GM23248 (cell line): ENCODE data around the gene ANKRD55. TPM values are rescaled to one million over a fixed set of nuclear protein-coding genes. Genes with fewer than 3 reads are reported as not detected.
"Not testable (repeated sequence)": the region's sequence is repeated elsewhere in the genome, so short reads cannot be mapped to it uniquely, and the experiment has no call there.

Source experiments
- DNase-seq: peaks from one replicate; pipeline ENCODE4 v3.0.0-alpha.2; 2015
- H2AFZ ChIP-seq: fragments of 200-600 bp; sonication (generic); 2 replicates; pipeline ENCODE4 v1.6.1; 2016; ENCODE audit warnings: antibody characterized with exemption
- H3F3A ChIP-seq: fragments of 200-600 bp; sonication (generic); 2 replicates; pipeline ENCODE4 v1.6.1; 2016; ENCODE audit warnings: mild to moderate bottlenecking, antibody characterized with exemption, mixed run types; ENCODE audit not compliant: insufficient read depth
- H3K27ac ChIP-seq: fragments of 200-600 bp; sonication (generic); 2 replicates; pipeline ENCODE4 v1.5.1; 2016; ENCODE audit warnings: mild to moderate bottlenecking
- H3K27me3 ChIP-seq: fragments of 200-600 bp; sonication (generic); replicated peaks from 2 replicates; pipeline ENCODE4 v1.6.1; 2016; ENCODE audit warnings: mild to moderate bottlenecking; ENCODE audit not compliant: insufficient read depth
- H3K36me3 ChIP-seq: fragments of 200-600 bp; sonication (generic); 2 replicates; pipeline ENCODE4 v1.6.1; 2016; ENCODE audit warnings: low read depth, mild to moderate bottlenecking
- H3K4me1 ChIP-seq: fragments of 200-600 bp; sonication (generic); 2 replicates; pipeline ENCODE4 v1.6.1; 2016; ENCODE audit warnings: mild to moderate bottlenecking; ENCODE audit not compliant: insufficient read depth
- H3K4me2 ChIP-seq: fragments of 200-600 bp; sonication (generic); one replicate; pipeline ENCODE4 v1.6.1; 2016; ENCODE audit warnings: mild to moderate bottlenecking; ENCODE audit not compliant: unreplicated experiment
- H3K4me3 ChIP-seq: fragments of 200-600 bp; sonication (generic); 2 replicates; pipeline ENCODE4 v1.5.1; 2016; ENCODE audit warnings: mild to moderate bottlenecking
- H3K79me2 ChIP-seq: fragments of 200-600 bp; sonication (generic); 2 replicates; pipeline ENCODE4 v1.6.1; 2016; ENCODE audit warnings: mild to moderate bottlenecking; ENCODE audit not compliant: insufficient read depth
- H3K9ac ChIP-seq: fragments of 200-600 bp; sonication (generic); 2 replicates; pipeline ENCODE4 v1.6.1; 2016; ENCODE audit warnings: mild to moderate bottlenecking
- H3K9me2 ChIP-seq: fragments of 200-600 bp; sonication (generic); 2 replicates; pipeline ENCODE4 v1.6.1; 2016; ENCODE audit warnings: mixed run types, mild to moderate bottlenecking, moderate library complexity; ENCODE audit not compliant: insufficient read depth
- H3K9me3 ChIP-seq: fragments of 200-600 bp; sonication (generic); one replicate; pipeline ENCODE4 v1.6.1; 2017; ENCODE audit warnings: low read depth
- H4K20me1 ChIP-seq: fragments of 200-600 bp; sonication (generic); 2 replicates; pipeline ENCODE4 v1.6.0; 2016; ENCODE audit not compliant: insufficient read depth
- EZH2 ChIP-seq: fragments of 200-600 bp; sonication (generic); IDR thresholded peaks from 2 replicates; pipeline ENCODE4 v1.6.1; 2018; ENCODE audit warnings: antibody characterized with exemption, mild to moderate bottlenecking; ENCODE audit not compliant: insufficient read depth, poor library complexity, severe bottlenecking
- EZH2phosphoT487 ChIP-seq: fragments of 200-600 bp; sonication (generic); IDR thresholded peaks from 2 replicates; pipeline ENCODE4 v1.6.1; 2018; ENCODE audit warnings: antibody characterized with exemption, moderate library complexity, mild to moderate bottlenecking, low read depth; ENCODE audit not compliant: insufficient read depth
- WGBS, 2 experiments: methylation state at CpG; one replicate each; pipeline ENCODE4 v1.1.6; 2015 to 2017; ENCODE audit warnings: low lambda C conversion rate in 2 of 2, low coverage in 1 of 2; ENCODE audit errors: missing lambda C conversion rate in 2 of 2; 5-methylcytosine and 5-hydroxymethylcytosine counted together
- in situ Hi-C: fragments of 300-500 bp; cut with MboI; formaldehyde crosslinking; loops from 2 replicates; pipeline ENCODE4 v1.15.0; 2020
- polyA plus RNA-seq: library from polyadenylated mRNA; unstranded; fragments of >200 nt; fragmentation: Nextera tagmentation; extraction: Ambion mirVana; gene quantifications from 2 replicates; pipeline ENCODE4 v1.2.1, GENCODE V29; 2016
- total RNA-seq: library from RNA; depleted of rRNA; stranded (reverse); fragments of >200 nt; shearing (Covaris generic); gene quantifications from 2 replicates; pipeline ENCODE4 v1.2.3, GENCODE V29; 2014

The ANKRD55 gene
- total and polyA plus RNA-seq, 2 experiments from 2014 or later: not detected

DNA sequence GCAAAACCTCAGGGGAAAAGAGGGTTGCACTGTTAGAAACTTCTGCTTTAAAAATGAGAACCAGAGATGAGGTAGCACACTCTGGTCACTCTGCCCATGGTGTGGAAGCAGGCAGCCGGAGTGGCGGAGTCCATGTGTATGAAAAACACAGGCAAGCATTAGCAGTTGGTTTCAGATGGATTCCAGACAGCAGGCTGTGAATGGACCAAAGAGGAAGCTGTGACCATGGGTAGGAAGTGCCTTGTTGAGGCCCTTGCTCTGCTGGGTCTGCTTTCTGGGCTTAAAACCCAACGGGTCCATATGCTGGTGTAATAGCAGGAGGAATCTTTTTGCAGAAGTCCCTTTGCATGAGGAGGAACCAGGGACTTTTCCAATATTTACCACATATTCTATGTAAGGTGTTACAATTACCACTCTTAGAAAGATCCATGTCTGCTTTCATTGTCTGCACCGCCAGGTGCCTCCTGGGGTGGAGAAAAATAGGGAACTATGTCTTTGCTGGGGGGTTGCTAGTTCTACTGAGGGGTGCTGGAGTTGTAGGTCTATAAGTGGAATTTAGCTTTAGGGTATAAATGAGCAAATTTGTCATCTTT, 77.0 kb downstream of the ANKRD55 start:
- Histone ChIP-seq H3K27ac (no peak overlapping the region), H3K9me2 (no peaks in the 10 kb centered on the region), H2AFZ (no peak overlapping the region), H3F3A (no peaks in the 10 kb centered on the region), H4K20me1 (no peaks in the 10 kb centered on the region), H3K4me1 (no peaks in the 10 kb centered on the region), H3K9ac (no peak overlapping the region), H3K9me3 (no peaks in the 10 kb centered on the region), H3K79me2 (no peaks in the 10 kb centered on the region), H3K4me3 (no peak overlapping the region), H3K27me3 (no peaks in the 10 kb centered on the region), H3K36me3 (no peaks in the 10 kb centered on the region), H3K4me2 (no peak overlapping the region)
- no peak for TF ChIP-seq EZH2phosphoT487
- TF ChIP-seq EZH2: no peak
- DNase-seq: no peak
- in situ Hi-C loops: no loop called here
- 82 to 85% methylated on average over 4 of the region's 4 CpGs for WGBS, 2 experiments

DNA sequence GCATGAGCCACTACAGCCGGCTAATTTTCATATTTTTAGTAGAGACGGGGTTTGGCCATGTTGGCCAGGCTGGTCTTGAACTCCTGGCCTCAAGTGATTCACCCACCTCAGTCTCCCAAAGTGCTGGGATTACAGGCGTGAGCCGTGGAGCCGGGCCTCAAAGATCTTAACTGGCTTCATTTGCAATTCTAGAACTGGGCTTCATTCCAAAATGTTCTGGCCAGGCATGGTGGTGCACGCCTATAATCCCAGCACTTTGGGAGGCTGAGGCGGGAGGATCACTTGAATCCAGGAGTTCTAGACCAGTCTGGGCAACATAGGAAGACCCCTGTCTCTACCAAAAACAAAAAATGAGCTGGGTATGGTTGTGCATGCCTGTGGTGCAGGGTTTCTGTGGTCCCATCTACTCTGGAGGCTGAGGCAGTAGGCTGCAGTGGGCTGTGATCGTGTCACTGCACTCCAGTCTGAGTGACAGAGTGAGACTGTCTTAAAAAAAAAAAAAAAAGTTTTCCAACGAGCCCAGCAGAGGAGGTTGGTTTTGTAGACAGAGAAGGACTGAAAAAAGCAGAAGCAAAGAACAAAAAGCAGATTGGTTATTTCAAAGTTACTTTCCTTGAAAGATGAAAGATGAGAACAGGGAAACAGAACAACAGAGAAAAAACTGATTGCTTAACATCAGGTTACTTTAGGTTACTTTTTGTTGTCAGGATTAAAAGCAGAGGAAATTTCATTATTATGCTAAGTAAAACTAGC, 78.2 kb downstream of the ANKRD55 start:
- Histone ChIP-seq H3K27me3 (no peaks in the 10 kb centered on the region), H2AFZ (no peak overlapping the region), H3K79me2 (no peaks in the 10 kb centered on the region), H3K4me2 (no peak overlapping the region), H3F3A (no peaks in the 10 kb centered on the region), H3K4me3 (no peak overlapping the region), H3K9ac (no peak overlapping the region), H3K4me1 (no peaks in the 10 kb centered on the region), H3K9me3 (no peaks in the 10 kb centered on the region), H3K27ac (no peak overlapping the region), H4K20me1 (no peaks in the 10 kb centered on the region), H3K9me2 (no peaks in the 10 kb centered on the region), H3K36me3 (no peaks in the 10 kb centered on the region)
- in situ Hi-C loops: no loop called here
- DNase-seq: no peak
- 75 to 79% methylated on average over 9 of the region's 9 CpGs for WGBS, 2 experiments
- no peak for TF ChIP-seq EZH2phosphoT487
- no peak for TF ChIP-seq EZH2

DNA sequence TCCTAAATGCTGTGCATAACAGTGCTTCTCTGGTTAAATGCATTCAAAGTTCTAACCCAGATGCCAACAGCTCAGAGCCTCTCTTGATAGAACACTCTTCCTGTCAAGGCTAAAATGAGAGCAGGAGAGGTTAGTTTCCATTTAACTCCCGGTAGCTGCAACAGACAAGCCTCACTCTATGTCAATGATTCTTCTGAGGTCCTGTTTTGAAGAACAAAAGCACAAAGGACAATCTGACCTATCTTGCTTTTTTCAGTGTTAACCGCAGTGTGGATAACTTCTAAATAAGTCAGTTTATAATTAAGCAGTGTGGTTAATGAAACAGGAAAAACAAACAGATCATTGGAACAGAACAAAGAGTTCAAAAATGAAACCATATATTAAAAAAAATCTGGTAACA, 80.7 kb downstream of the ANKRD55 start:
- H3K9me3 ChIP-seq: no peaks in the 10 kb centered on the region
- H3K9me2 ChIP-seq: no peaks in the 10 kb centered on the region
- no peak overlapping the region for H3K27ac ChIP-seq
- H3K79me2 ChIP-seq: no peaks in the 10 kb centered on the region
- no peaks in the 10 kb centered on the region for H3F3A ChIP-seq
- no peak for DNase-seq
- H2AFZ ChIP-seq: peak overlapping the region; percentile 56
- H3K9ac ChIP-seq: no peak overlapping the region
- TF ChIP-seq EZH2 (no peak), EZH2phosphoT487 (no peak)
- no peak overlapping the region for H3K4me2 ChIP-seq
- H3K36me3 ChIP-seq: no peaks in the 10 kb centered on the region
- H3K4me1 ChIP-seq: peaks cover 4% of the 10 kb centered on the region; the same call in 1 of the 2 replicates
- H4K20me1 ChIP-seq: no peaks in the 10 kb centered on the region
- 42 to 50% methylated on average over 2 of the region's 2 CpGs for WGBS, 2 experiments
- in situ Hi-C loops: no loop called here
- no peaks in the 10 kb centered on the region for H3K27me3 ChIP-seq
- H3K4me3 ChIP-seq: no peak overlapping the region

DNA sequence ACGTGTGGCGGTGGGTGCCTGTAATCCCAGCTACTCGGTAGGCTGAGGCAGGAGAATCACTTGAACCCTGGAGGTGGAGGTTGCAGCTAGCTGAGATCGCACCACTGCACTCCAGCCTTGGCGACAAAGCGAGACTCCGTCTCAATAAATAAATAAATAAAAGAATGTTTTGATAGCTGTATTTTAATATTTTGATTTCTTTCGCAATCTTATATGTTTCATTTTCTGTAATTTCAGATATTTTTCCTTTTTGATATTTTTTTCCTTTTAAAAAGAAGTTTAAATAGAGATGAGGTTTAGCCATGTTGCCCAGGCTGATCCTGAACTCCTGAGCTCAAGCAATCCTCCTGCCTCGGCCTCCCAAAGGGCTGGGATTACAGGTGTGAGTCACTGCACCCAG, 82.4 kb downstream of the ANKRD55 start:
- H3K27ac ChIP-seq, in situ Hi-C loops, H2AFZ ChIP-seq, H3K4me3 ChIP-seq, H3K4me1 ChIP-seq, H3K9me3 ChIP-seq, H3K4me2 ChIP-seq, H3K9ac ChIP-seq, H3K79me2 ChIP-seq, H4K20me1 ChIP-seq, H3K27me3 ChIP-seq, H3K9me2 ChIP-seq, H3F3A ChIP-seq, DNase-seq, H3K36me3 ChIP-seq: not testable (repeated sequence)
- WGBS, 2 experiments: 91 to 95% methylated on average over 9 of the region's 9 CpGs
